ENCODE measurements around the gene SYT10.
"Not testable (repeated sequence)": the region's sequence is repeated elsewhere in the genome, so short reads cannot be mapped to it uniquely, and the experiment has no call there.

The SYT10 gene

DNA sequence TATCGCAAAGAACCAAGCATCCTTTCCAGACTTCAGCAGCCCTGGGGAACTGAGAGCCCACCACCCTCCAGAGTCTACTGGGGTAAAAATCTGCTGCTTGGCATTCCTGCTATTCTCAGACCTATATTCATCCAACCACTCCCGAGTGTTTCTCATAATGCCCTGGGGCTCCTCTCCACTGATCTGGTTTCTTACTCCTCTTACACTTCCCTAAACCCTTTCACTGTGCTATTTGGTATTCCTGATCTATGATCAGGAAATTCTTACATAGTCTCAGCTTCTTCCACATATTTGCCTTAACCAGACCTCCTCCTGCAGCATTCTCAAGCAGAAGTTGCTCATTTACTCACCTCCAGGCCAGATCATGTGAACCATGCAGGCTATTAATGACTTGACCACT is 82.4 kb downstream of the SYT10 start:
- TF ChIP-seq, protein P1, sequence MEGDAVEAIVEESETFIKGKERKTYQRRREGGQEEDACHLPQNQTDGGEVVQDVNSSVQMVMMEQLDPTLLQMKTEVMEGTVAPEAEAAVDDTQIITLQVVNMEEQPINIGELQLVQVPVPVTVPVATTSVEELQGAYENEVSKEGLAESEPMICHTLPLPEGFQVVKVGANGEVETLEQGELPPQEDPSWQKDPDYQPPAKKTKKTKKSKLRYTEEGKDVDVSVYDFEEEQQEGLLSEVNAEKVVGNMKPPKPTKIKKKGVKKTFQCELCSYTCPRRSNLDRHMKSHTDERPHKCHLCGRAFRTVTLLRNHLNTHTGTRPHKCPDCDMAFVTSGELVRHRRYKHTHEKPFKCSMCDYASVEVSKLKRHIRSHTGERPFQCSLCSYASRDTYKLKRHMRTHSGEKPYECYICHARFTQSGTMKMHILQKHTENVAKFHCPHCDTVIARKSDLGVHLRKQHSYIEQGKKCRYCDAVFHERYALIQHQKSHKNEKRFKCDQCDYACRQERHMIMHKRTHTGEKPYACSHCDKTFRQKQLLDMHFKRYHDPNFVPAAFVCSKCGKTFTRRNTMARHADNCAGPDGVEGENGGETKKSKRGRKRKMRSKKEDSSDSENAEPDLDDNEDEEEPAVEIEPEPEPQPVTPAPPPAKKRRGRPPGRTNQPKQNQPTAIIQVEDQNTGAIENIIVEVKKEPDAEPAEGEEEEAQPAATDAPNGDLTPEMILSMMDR (conservative IDR thresholded peaks at IDR 0.05; ENCODE audit: low read length), result no peak
- no peak for TF ChIP-seq EZH2phosphoT487 (IDR thresholded peaks at IDR 0.05; ENCODE audit: borderline replicate concordance)
- H3F3A ChIP-seq (ENCODE audit: low read depth), result no peaks in the 10 kb centered on the region
- no peaks in the 10 kb centered on the region for H3K79me2 ChIP-seq (ENCODE audit: insufficient read depth, low read length)
- no peaks in the 10 kb centered on the region for H4K20me1 ChIP-seq (ENCODE audit: insufficient read depth, low read length, poor library complexity, severe bottlenecking)
- no peaks in the 10 kb centered on the region for H3K27me3 ChIP-seq (ENCODE audit: insufficient read depth, low read length, poor library complexity, severe bottlenecking)
- H3K4me3 ChIP-seq (ENCODE audit: low read length, poor library complexity, severe bottlenecking), result no peak overlapping the region
- no peaks in the 10 kb centered on the region for H3K9me3 ChIP-seq (ENCODE audit: insufficient read depth, low read depth, low read length)
- H2AFZ ChIP-seq (ENCODE audit: low read length), result no peak overlapping the region
- H3K9ac ChIP-seq (ENCODE audit: low read depth, low read length, poor library complexity, severe bottlenecking), result no peak overlapping the region
- no peaks in the 10 kb centered on the region for H3K4me1 ChIP-seq (ENCODE audit: insufficient read depth, low read length, poor library complexity, severe bottlenecking)
- H3K36me3 ChIP-seq (ENCODE audit: insufficient read depth, low read length), result no peaks in the 10 kb centered on the region
- no peak overlapping the region for H3K4me2 ChIP-seq (ENCODE audit: low read depth, low read length, poor library complexity, severe bottlenecking)
- no peaks in the 10 kb centered on the region for H3K9me2 ChIP-seq (replicated peaks; ENCODE audit: low read depth, low read length)

DNA sequence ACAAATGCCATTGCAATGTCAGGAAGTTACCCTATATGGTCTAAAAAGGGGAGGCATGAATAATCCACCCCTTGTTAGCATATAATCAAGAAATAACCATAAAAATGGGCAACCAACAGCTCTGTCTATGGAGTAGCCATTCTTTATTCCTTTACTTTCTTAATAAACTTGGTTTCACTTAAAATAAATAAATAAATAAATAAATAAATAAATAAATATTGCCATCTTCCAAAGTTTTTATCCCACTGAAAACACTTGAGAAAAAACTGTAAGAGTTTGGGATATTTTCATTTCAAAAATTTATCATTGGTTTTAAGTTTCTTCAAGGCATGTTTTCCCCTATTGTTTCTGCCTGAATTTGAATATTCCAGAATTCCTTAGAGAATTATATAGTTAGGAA is 89.8 kb downstream of the SYT10 start:
- Histone ChIP-seq H4K20me1 (ENCODE audit: insufficient read depth, low read length, poor library complexity, severe bottlenecking) (no peaks in the 10 kb centered on the region), H3K27me3 (ENCODE audit: insufficient read depth, low read length, poor library complexity, severe bottlenecking) (no peaks in the 10 kb centered on the region), H3K79me2 (ENCODE audit: insufficient read depth, low read length) (no peaks in the 10 kb centered on the region), H2AFZ (ENCODE audit: low read length) (no peak overlapping the region), H3K9ac (ENCODE audit: low read depth, low read length, poor library complexity, severe bottlenecking) (no peak overlapping the region), H3K36me3 (ENCODE audit: insufficient read depth, low read length) (no peaks in the 10 kb centered on the region), H3K4me2 (ENCODE audit: low read depth, low read length, poor library complexity, severe bottlenecking) (no peak overlapping the region), H3K9me3 (ENCODE audit: insufficient read depth, low read depth, low read length) (peaks cover 3% of the 10 kb centered on the region; the same call in 1 of the 2 replicates), H3K4me3 (ENCODE audit: low read length, poor library complexity, severe bottlenecking) (no peak overlapping the region), H3K9me2 (replicated peaks; ENCODE audit: low read depth, low read length) (no peaks in the 10 kb centered on the region), H3F3A (ENCODE audit: low read depth) (no peaks in the 10 kb centered on the region), H3K4me1 (ENCODE audit: insufficient read depth, low read length, poor library complexity, severe bottlenecking) (no peaks in the 10 kb centered on the region)
- no peak for TF ChIP-seq EZH2phosphoT487 (IDR thresholded peaks at IDR 0.05; ENCODE audit: borderline replicate concordance)
- TF ChIP-seq, protein P1 (conservative IDR thresholded peaks at IDR 0.05; ENCODE audit: low read length), result no peak

DNA sequence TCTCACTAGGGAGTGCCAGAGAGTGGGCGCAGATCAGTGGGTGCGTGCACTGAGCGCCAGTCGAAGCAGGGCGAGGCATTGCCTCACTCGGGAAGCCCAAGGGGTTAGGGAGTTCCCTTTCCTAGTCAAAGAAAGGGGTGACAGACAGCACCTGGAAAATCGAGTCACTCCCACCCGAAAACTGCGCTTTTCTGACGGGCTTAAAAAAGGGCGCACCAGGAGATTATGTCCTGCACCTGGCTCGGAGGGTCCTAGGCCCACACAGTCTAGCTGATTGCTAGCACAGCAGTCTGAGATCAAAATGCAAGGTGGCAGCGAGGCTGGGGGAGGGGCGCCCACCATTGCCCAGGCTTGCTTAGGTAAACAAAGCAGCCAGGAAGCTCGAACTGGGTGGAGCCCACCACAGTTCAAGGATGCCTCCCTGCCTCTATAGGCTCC is 107.6 kb downstream of the SYT10 start:
- H2AFZ ChIP-seq (ENCODE audit: low read length); H3K27me3 ChIP-seq (ENCODE audit: insufficient read depth, low read length, poor library complexity, severe bottlenecking); H3K9ac ChIP-seq (ENCODE audit: low read depth, low read length, poor library complexity, severe bottlenecking); H4K20me1 ChIP-seq (ENCODE audit: insufficient read depth, low read length, poor library complexity, severe bottlenecking); H3F3A ChIP-seq (ENCODE audit: low read depth); H3K4me1 ChIP-seq (ENCODE audit: insufficient read depth, low read length, poor library complexity, severe bottlenecking); H3K4me2 ChIP-seq (ENCODE audit: low read depth, low read length, poor library complexity, severe bottlenecking); H3K4me3 ChIP-seq (ENCODE audit: low read length, poor library complexity, severe bottlenecking); H3K36me3 ChIP-seq (ENCODE audit: insufficient read depth, low read length); H3K79me2 ChIP-seq (ENCODE audit: insufficient read depth, low read length); H3K9me3 ChIP-seq (ENCODE audit: insufficient read depth, low read depth, low read length); H3K9me2 ChIP-seq (replicated peaks; ENCODE audit: low read depth, low read length): not testable (repeated sequence)

DNA sequence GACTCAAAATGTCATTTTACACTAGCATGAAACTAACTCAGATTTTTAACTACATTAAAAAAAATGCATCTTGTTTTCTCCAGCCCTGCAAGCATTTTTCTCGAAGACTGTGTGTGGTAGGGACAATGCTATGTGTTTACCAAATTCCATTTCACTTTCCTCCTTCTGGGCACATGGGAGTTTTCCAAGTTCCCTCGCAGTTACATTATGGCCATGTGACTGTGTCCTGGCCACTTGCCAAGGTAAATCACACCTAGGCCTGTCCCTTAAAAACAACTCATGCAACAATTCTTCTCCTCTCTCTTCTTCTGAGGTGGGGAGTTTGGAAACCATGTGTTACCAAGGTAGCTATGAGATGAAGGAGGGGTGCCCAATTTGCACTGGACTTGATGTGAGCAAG is 108.7 kb downstream of the SYT10 start:
- no peaks in the 10 kb centered on the region for H3K79me2 ChIP-seq (ENCODE audit: insufficient read depth, low read length)
- no peaks in the 10 kb centered on the region for H4K20me1 ChIP-seq (ENCODE audit: insufficient read depth, low read length, poor library complexity, severe bottlenecking)
- H3K4me3 ChIP-seq (ENCODE audit: low read length, poor library complexity, severe bottlenecking), result no peak overlapping the region
- TF ChIP-seq, protein P1 (conservative IDR thresholded peaks at IDR 0.05; ENCODE audit: low read length), result no peak
- TF ChIP-seq EZH2phosphoT487 (IDR thresholded peaks at IDR 0.05; ENCODE audit: borderline replicate concordance), result no peak
- H2AFZ ChIP-seq (ENCODE audit: low read length), result no peak overlapping the region
- H3K9ac ChIP-seq (ENCODE audit: low read depth, low read length, poor library complexity, severe bottlenecking), result no peak overlapping the region
- H3K4me1 ChIP-seq (ENCODE audit: insufficient read depth, low read length, poor library complexity, severe bottlenecking), result no peaks in the 10 kb centered on the region
- no peak overlapping the region for H3K4me2 ChIP-seq (ENCODE audit: low read depth, low read length, poor library complexity, severe bottlenecking)
- no peaks in the 10 kb centered on the region for H3F3A ChIP-seq (ENCODE audit: low read depth)
- H3K9me3 ChIP-seq (ENCODE audit: insufficient read depth, low read depth, low read length), result peaks cover 6% of the 10 kb centered on the region; the same call in 1 of the 2 replicates
- no peaks in the 10 kb centered on the region for H3K27me3 ChIP-seq (ENCODE audit: insufficient read depth, low read length, poor library complexity, severe bottlenecking)
- H3K36me3 ChIP-seq (ENCODE audit: insufficient read depth, low read length), result no peaks in the 10 kb centered on the region
- no peaks in the 10 kb centered on the region for H3K9me2 ChIP-seq (replicated peaks; ENCODE audit: low read depth, low read length)
